Endothelial cell of umbilical vein (primary cell): Measurements from ENCODE around the gene TMC1. TPM values are rescaled to one million over a fixed set of nuclear protein-coding genes. Genes with fewer than 3 reads are reported as not detected.

Experiments
- BruUV-seq: library from RNA; stranded (reverse); fragments of 400-500 nt; replicated peaks from 2 replicates; lab custom pipeline; 2021; lab: Mats Ljungman, UMichigan
- CTCF ChIA-PET: fragments of 300-600, 350-600 bp; sonication (Branson Sonifier 250); formaldehyde crosslinking; loops from one replicate; lab custom pipeline; 2021; ENCODE audit warnings: antibody characterized with exemption, inconsistent platforms; lab: Charles Lee
- POLR2A ChIA-PET: fragments of 300-600, 350-600 bp; sonication (Branson Sonifier 250); formaldehyde crosslinking; loops from one replicate; lab custom pipeline; 2021; ENCODE audit warnings: antibody characterized with exemption, inconsistent platforms; lab: Charles Lee
- DNase-seq: peaks from one replicate; pipeline ENCODE4 v3.0.0-alpha.2; 2011; ENCODE audit warnings: low read depth, low spot score
- FAIRE-seq: peaks from 2 replicates; lab custom pipeline; 2011; peaks lifted over from hg19 to GRCh38; lab: Jason Lieb, UNC
- H2AFZ ChIP-seq: 2 replicates; pipeline ENCODE4 v1.6.0; 2012; ENCODE audit warnings: low read depth, low read length, control low read depth, inconsistent platforms
- H3K27ac ChIP-seq: 2 replicates; pipeline ENCODE4 v1.5.1; 2011; ENCODE audit warnings: low read depth, mild to moderate bottlenecking, control low read depth, low read length, moderate library complexity; ENCODE audit not compliant: insufficient read depth
- H3K27me3 ChIP-seq, 2 experiments: 2 replicates each; pipeline versions ENCODE4 v1.6.0 to v1.6.1; 2011; ENCODE audit warnings: low read length in 2 of 2, mixed read lengths in 1 of 2; ENCODE audit not compliant: control insufficient read depth in 2 of 2, insufficient read depth in 2 of 2
- H3K36me3 ChIP-seq, 2 experiments: 2 replicates in 1 of 2; 3 replicates in 1 of 2; pipeline ENCODE4 v1.5.1; 2011; ENCODE audit warnings: low read length in 2 of 2, mild to moderate bottlenecking in 1 of 2, moderate library complexity in 1 of 2; ENCODE audit not compliant: control insufficient read depth in 2 of 2, insufficient read depth in 2 of 2; ENCODE audit errors: extremely low read depth in 1 of 2
- H3K4me1 ChIP-seq: 3 replicates; pipeline ENCODE4 v1.5.1; 2011; ENCODE audit warnings: mild to moderate bottlenecking, low read length; ENCODE audit not compliant: control insufficient read depth, insufficient read depth; ENCODE audit errors: extremely low read depth
- H3K4me2 ChIP-seq: 2 replicates; pipeline ENCODE4 v1.6.1; 2011; ENCODE audit warnings: low read length, control low read depth, mixed read lengths; ENCODE audit not compliant: insufficient read depth
- H3K4me3 ChIP-seq, 3 experiments: fragments of 200-600 bp in 1 of 3; sonication (generic), shearing (Covaris generic) in 1 of 3; replicated peaks in 1 of 3; 2 replicates each; pipeline ENCODE4 v1.5.1; 2011 to 2016; ENCODE audit warnings: control low read depth in 3 of 3, low read length in 3 of 3, mild to moderate bottlenecking in 2 of 3, inconsistent platforms in 1 of 3, low read depth in 1 of 3, moderate library complexity in 1 of 3; ENCODE audit not compliant: insufficient read depth in 1 of 3
- H3K79me2 ChIP-seq: 2 replicates; pipeline ENCODE4 v1.6.0; 2012; ENCODE audit warnings: low read length, inconsistent platforms; ENCODE audit not compliant: control insufficient read depth, insufficient read depth
- H3K9ac ChIP-seq: replicated peaks from 2 replicates; pipeline ENCODE3; 2011; ENCODE audit warnings: low read length, control low read depth; ENCODE audit not compliant: insufficient read depth; ENCODE audit errors: extremely low read depth
- H3K9me1 ChIP-seq: replicated peaks from 3 replicates; pipeline ENCODE4 v1.6.0; 2011; ENCODE audit warnings: mild to moderate bottlenecking, low read length; ENCODE audit not compliant: control insufficient read depth, insufficient read depth; ENCODE audit errors: extremely low read depth
- H3K9me3 ChIP-seq: replicated peaks from 2 replicates; pipeline ENCODE4 v1.5.1; 2012; ENCODE audit warnings: low read length, inconsistent platforms; ENCODE audit not compliant: control insufficient read depth, insufficient read depth
- H4K20me1 ChIP-seq: replicated peaks from 2 replicates; pipeline ENCODE3; 2011; ENCODE audit warnings: mild to moderate bottlenecking, low read length; ENCODE audit not compliant: control insufficient read depth, insufficient read depth; ENCODE audit errors: extremely low read depth
- CTCF ChIP-seq, 2 donors: IDR thresholded peaks; 1 replicate in 1 of 2; 2 replicates in 1 of 2; pipeline ENCODE4 v1.5.1; 2011; ENCODE audit warnings: low read length in 2 of 2, mild to moderate bottlenecking in 2 of 2, moderate library complexity in 2 of 2, control low read depth in 1 of 2, inconsistent platforms in 1 of 2, low read depth in 1 of 2; ENCODE audit not compliant: insufficient read depth in 1 of 2; ENCODE audit errors: extremely low read depth in 1 of 2
- EZH2 ChIP-seq: IDR thresholded peaks from 2 replicates; pipeline ENCODE4 v1.6.1; 2012; ENCODE audit warnings: borderline replicate concordance, low read depth, mild to moderate bottlenecking, moderate library complexity, low read length, inconsistent platforms; ENCODE audit not compliant: severe bottlenecking
- FOS ChIP-seq: IDR thresholded peaks from 2 replicates; pipeline ENCODE4 v1.6.1; 2011; ENCODE audit warnings: mild to moderate bottlenecking, low read length, moderate library complexity, borderline replicate concordance; ENCODE audit not compliant: insufficient read depth
- GATA2 ChIP-seq: IDR thresholded peaks from 2 replicates; pipeline ENCODE4 v1.7.0; 2011; ENCODE audit warnings: low read depth, mild to moderate bottlenecking, moderate library complexity, mixed read lengths, low read length; ENCODE audit not compliant: insufficient read length, insufficient read depth
- JUN ChIP-seq: IDR thresholded peaks from 2 replicates; pipeline ENCODE4 v1.6.1; 2011; ENCODE audit warnings: borderline replicate concordance, low read depth; ENCODE audit not compliant: insufficient read length, insufficient read depth
- MAX ChIP-seq: IDR thresholded peaks from 2 replicates; pipeline ENCODE4 v1.6.1; 2011; ENCODE audit not compliant: insufficient read depth, insufficient read length
- MYC ChIP-seq: IDR thresholded peaks from one replicate; pipeline ENCODE4 v1.6.1; 2011; ENCODE audit warnings: mild to moderate bottlenecking, low read depth, low read length
- POLR2A ChIP-seq: IDR thresholded peaks from 2 replicates; pipeline ENCODE4 v1.6.1; 2012; ENCODE audit warnings: low read depth, mild to moderate bottlenecking, control low read depth, low read length
- POLR2AphosphoS5 ChIP-seq: IDR thresholded peaks from 2 replicates; pipeline ENCODE4 v1.6.1; 2012; ENCODE audit warnings: low read depth, mild to moderate bottlenecking, control low read depth, low read length, moderate library complexity; ENCODE audit not compliant: insufficient read depth
- dilution Hi-C: fragments of 300-500 bp; cut with MboI; formaldehyde crosslinking; loops from one replicate; pipeline ENCODE4 v1.15.0; 2019; ENCODE audit warnings: low sequenced_read_pairs; ENCODE audit not compliant: extremely low pct_ligation_motif_present
- intact Hi-C: fragments of 100-400 bp; cut with micrococcal nuclease; formaldehyde crosslinking; loops from one replicate; pipeline ENCODE4 v1.10.0; 2022
- polyA plus RNA-seq, 4 experiments: library from polyadenylated mRNA; depleted of rRNA in 3 of 4; stranded (reverse) in 3 of 4; unstranded in 1 of 4; fragments of >200 nt; gene quantifications; 2 replicates each; pipeline versions ENCODE4 v1.2.1 to v1.2.3, GENCODE V29; 2011 to 2012; ENCODE audit warnings: missing spikeins in 1 of 4
- total RNA-seq: library from RNA; stranded (reverse); gene quantifications from 2 replicates; pipeline ENCODE4 v1.2.3, GENCODE V29; 2021

Gene TMC1
- total and polyA plus RNA-seq, 2 donors (not counting 3 experiments of a cell fraction or from before 2014, with no cell fraction given): 1.5 TPM; not detected in 1

- Histone ChIP-seq H2AFZ (no peak overlapping the region), H3K79me2 (no peaks in the 10 kb centered on the region), H3K27me3 (peaks cover 6% of the 10 kb centered on the region in 2 experiments), H3K9ac (no peak overlapping the region), H3K9me3 (no peaks in the 10 kb centered on the region), H3K27ac (no peak overlapping the region), H3K36me3 (no peaks in the 10 kb centered on the region), H3K9me1 (no peaks in the 10 kb centered on the region), H4K20me1 (no peaks in the 10 kb centered on the region), H3K4me1 (no peaks in the 10 kb centered on the region), H3K4me2 (no peak overlapping the region), H3K4me3 (no peak overlapping the region)
- no peak for TF ChIP-seq POLR2A
- no peak for TF ChIP-seq POLR2AphosphoS5
- TF ChIP-seq FOS: no peak
- no TSS peak for BruUV-seq
- ChIA-PET CTCF (no interaction called here), POLR2A (no interaction called here)
- intact Hi-C loops: loop anchor here (10.0 kb wide), 1 partner anchor 164 kb away; no protein-coding TSS in a partner anchor
- FAIRE-seq (no peak), DNase-seq (no peak)
- dilution Hi-C loops: no loop called here
Measured at GRCh38 chr9:72788966-72789735, 267.7 kb downstream of the TMC1 start.

GRCh38 chr9:72789885-72790284 lies 268.5 kb downstream of the TMC1 start:
- TF ChIP-seq POLR2A: no peak
- TF ChIP-seq GATA2: no peak
- no peak for TF ChIP-seq MAX
- no peak for TF ChIP-seq EZH2
- TF ChIP-seq CTCF (IDR thresholded peaks at IDR 0.05; ENCODE audit: extremely low read depth in 1 of 2, insufficient read depth in 1 of 2, low read depth in 1 of 2, low read length in 2 of 2): no peak
- no peak for TF ChIP-seq POLR2AphosphoS5
- no peak for TF ChIP-seq JUN
- no peak for TF ChIP-seq MYC
- TF ChIP-seq FOS: no peak
- H3K4me2 ChIP-seq: no peak overlapping the region
- ChIA-PET POLR2A (no interaction called here), CTCF (no interaction called here)
- H3K4me1 ChIP-seq: no peaks in the 10 kb centered on the region
- H4K20me1 ChIP-seq: no peaks in the 10 kb centered on the region
- no peak overlapping the region for H3K9ac ChIP-seq
- no peak for DNase-seq
- H2AFZ ChIP-seq: no peak overlapping the region
- no TSS peak for BruUV-seq
- H3K79me2 ChIP-seq: no peaks in the 10 kb centered on the region
- H3K36me3 ChIP-seq: no peaks in the 10 kb centered on the region
- intact Hi-C loops (loop anchor here (10.0 kb wide), 1 partner anchor 165 kb away; no protein-coding TSS in a partner anchor), dilution Hi-C loops (no loop called here)
- H3K27me3 ChIP-seq: peaks cover 6% of the 10 kb centered on the region in 2 experiments
- no peaks in the 10 kb centered on the region for H3K9me1 ChIP-seq
- H3K4me3 ChIP-seq: no peak overlapping the region
- H3K27ac ChIP-seq: no peak overlapping the region
- FAIRE-seq: no peak
- no peaks in the 10 kb centered on the region for H3K9me3 ChIP-seq
